Endothelial cell (in vitro differentiated cells): ENCODE data around the gene FTO. TPM values are rescaled to one million over a fixed set of nuclear protein-coding genes. Genes with fewer than 3 reads are reported as not detected.

Source experiments
- DNase-seq: peaks from one replicate; pipeline ENCODE4 v3.0.0; 2021; ENCODE audit warnings: low spot score
- H3K27ac Mint-ChIP-seq: one replicate; pipeline ENCODE4 v1.8.0; 2021; ENCODE audit warnings: mixed read lengths, inconsistent platforms; ENCODE audit not compliant: unreplicated experiment
- H3K27me3 Mint-ChIP-seq: one replicate; pipeline ENCODE4 v1.8.0; 2021; ENCODE audit warnings: mild to moderate bottlenecking, moderate library complexity, mixed read lengths, inconsistent platforms; ENCODE audit not compliant: unreplicated experiment
- H3K36me3 Mint-ChIP-seq: one replicate; pipeline ENCODE4 v1.8.0; 2021; ENCODE audit warnings: mild to moderate bottlenecking, low read depth, mixed read lengths, inconsistent platforms; ENCODE audit not compliant: unreplicated experiment
- H3K4me1 Mint-ChIP-seq: one replicate; pipeline ENCODE4 v1.8.0; 2021; ENCODE audit warnings: mild to moderate bottlenecking, mixed read lengths, inconsistent platforms; ENCODE audit not compliant: unreplicated experiment
- H3K4me3 Mint-ChIP-seq: one replicate; pipeline ENCODE4 v1.8.0; 2021; ENCODE audit warnings: mild to moderate bottlenecking, mixed read lengths, inconsistent platforms; ENCODE audit not compliant: unreplicated experiment
- H3K9me3 Mint-ChIP-seq: one replicate; pipeline ENCODE4 v1.8.0; 2021; ENCODE audit warnings: mixed read lengths, inconsistent platforms; ENCODE audit not compliant: unreplicated experiment
- total RNA-seq: library from RNA; stranded (reverse); fragmentation: NEBNext Ultra II Directional; extraction: Animal tissue kit (Norgen Biotek cat#: 25700); gene quantifications from one replicate; pipeline ENCODE4 v1.2.1, GENCODE V29; 2021; ENCODE audit not compliant: unreplicated experiment
- TF ChIP-seq, protein P1 (sequence below): fragments of 200-600 bp; sonication (generic); IDR thresholded peaks from one replicate; pipeline ENCODE4 v1.5.0; 2021; ENCODE audit warnings: antibody characterized with exemption; ENCODE audit not compliant: unreplicated experiment

FTO gene
- total RNA-seq, 1 donor from 2014 or later: 83.8 TPM

DNA sequence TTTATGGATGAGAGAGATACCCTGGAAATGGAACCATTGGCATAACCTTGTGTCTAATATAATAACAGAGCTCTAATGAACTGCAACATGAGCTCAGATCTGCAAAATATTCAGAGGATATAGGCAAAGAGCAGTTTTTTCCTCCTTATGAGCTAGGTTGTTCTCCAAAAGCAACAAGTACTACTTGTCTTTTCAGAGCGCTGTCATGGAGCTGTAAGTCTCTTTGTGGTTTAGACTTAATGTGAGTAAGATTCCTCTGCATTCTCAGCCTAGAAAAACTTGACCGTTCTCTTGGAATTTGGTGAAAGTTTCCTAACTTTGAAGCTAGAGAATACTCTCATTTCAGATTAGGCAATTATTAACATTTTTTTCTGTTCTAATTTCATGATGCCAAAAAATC lies 85.2 kb downstream of the FTO start:
- Mint-ChIP-seq H3K27ac (no peak overlapping the region), H3K9me3 (no peaks in the 10 kb centered on the region), H3K4me1 (peaks cover 3% of the 10 kb centered on the region), H3K27me3 (peaks cover 4% of the 10 kb centered on the region), H3K36me3 (no peaks in the 10 kb centered on the region), H3K4me3 (no peak overlapping the region)
- TF ChIP-seq, protein P1, sequence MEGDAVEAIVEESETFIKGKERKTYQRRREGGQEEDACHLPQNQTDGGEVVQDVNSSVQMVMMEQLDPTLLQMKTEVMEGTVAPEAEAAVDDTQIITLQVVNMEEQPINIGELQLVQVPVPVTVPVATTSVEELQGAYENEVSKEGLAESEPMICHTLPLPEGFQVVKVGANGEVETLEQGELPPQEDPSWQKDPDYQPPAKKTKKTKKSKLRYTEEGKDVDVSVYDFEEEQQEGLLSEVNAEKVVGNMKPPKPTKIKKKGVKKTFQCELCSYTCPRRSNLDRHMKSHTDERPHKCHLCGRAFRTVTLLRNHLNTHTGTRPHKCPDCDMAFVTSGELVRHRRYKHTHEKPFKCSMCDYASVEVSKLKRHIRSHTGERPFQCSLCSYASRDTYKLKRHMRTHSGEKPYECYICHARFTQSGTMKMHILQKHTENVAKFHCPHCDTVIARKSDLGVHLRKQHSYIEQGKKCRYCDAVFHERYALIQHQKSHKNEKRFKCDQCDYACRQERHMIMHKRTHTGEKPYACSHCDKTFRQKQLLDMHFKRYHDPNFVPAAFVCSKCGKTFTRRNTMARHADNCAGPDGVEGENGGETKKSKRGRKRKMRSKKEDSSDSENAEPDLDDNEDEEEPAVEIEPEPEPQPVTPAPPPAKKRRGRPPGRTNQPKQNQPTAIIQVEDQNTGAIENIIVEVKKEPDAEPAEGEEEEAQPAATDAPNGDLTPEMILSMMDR: no peak
- no peak for DNase-seq

DNA sequence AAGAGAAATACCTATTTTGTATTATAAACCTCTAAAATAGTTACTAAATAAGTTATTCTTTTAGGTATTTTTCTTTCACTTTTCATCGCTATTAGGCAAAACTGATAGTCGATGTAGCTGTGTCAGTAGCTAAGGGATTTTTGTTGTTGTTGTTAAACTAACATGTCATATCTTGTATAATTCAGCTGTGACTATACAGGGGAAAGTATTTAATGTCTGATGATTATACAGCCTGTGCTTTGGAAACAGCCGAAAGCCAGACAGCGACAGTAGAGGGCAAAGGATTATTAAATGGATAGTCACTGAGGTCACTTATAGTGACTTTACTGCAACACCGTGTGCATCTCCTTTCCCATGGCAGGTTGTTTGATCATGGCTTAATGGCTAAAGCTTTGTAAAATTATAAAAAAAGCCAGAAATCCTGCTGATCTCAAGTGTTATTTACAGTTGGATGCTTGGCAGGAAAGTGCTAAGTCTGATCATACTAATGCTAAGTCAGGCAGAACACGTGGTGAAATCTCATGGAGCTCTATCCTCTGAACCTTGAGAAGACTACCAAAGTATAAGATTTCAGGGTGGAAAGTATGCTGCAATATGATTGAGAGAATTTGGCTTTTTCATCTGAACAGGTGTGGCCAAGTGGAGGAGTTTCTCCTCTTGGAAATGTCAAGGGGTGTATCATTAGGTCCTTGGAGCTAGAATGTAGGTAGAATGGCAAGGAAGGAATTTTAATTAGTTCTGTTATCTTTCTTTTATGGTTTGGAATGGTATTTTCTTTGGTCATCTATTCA lies 88.4 kb downstream of the FTO start:
- Mint-ChIP-seq H3K4me3 (no peak overlapping the region), H3K4me1 (peaks cover 3% of the 10 kb centered on the region), H3K27ac (no peak overlapping the region), H3K9me3 (no peaks in the 10 kb centered on the region), H3K27me3 (no peaks in the 10 kb centered on the region), H3K36me3 (no peaks in the 10 kb centered on the region)
- no peak for DNase-seq
- TF ChIP-seq, protein P1: no peak

DNA sequence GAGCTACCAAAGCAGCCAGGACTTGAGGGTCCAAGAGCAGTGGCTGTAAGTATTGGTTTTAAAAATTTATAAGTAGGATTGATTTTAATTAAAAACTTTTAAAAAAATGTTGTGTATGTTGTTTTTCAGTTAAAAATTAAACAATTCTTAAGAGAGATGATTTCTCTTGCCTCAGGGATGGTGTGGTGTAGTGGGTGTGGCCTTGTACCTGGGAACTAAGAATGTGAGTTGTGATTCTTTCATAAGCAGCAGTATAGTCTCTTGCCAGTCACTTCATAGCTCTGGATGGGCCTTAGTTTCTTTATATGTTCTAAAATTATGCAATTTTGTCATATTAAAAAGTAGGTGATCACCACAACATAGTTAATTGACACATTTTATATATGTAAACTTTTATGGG lies 99.5 kb downstream of the FTO start:
- TF ChIP-seq, protein P1: no peak
- Mint-ChIP-seq H3K36me3 (no peaks in the 10 kb centered on the region), H3K4me3 (no peak overlapping the region), H3K9me3 (no peaks in the 10 kb centered on the region), H3K27me3 (no peaks in the 10 kb centered on the region), H3K4me1 (peaks cover 4% of the 10 kb centered on the region), H3K27ac (no peak overlapping the region)
- DNase-seq: no peak

DNA sequence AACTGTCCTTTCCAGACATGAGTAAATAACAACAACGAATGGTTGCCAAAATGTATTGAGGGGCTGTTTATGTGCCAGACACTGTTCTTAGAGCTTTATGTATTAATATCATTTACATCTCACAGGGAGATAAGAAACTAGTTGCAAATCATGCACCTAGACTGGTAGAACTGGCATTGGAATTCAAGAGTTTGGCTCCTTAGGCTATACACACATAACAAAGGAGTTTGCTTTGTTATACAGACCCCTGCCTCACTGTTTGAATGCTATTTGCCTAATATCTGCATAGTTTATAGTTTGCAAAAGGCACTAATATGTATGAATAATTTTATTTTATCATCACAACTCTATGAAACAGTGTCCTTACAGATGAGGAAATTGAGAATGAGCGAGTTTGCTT lies 100.0 kb downstream of the FTO start:
- H3K27ac Mint-ChIP-seq: no peak overlapping the region
- peaks cover 8% of the 10 kb centered on the region for H3K4me1 Mint-ChIP-seq
- H3K9me3 Mint-ChIP-seq: no peaks in the 10 kb centered on the region
- no peaks in the 10 kb centered on the region for H3K27me3 Mint-ChIP-seq
- H3K36me3 Mint-ChIP-seq: no peaks in the 10 kb centered on the region
- TF ChIP-seq, protein P1: no peak
- no peak for DNase-seq
- no peak overlapping the region for H3K4me3 Mint-ChIP-seq

DNA sequence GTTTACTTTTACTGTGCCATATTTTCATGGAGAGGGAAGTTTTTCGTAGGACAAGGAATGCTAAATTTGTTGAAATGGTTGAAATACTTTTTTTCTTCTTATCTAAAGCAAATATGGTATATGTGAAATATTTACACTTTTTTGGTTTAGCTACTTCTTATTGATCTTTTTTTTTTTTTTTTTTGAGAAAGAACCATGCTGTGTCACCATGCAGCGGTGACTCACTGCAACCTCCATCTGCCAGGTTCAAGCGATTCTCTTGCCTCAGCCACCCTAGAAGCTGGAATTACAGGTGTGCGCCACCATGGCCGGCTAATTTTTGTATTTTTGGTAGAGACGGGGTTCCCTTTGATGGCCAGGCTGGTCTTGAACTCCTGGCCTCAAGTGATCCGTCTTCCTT lies 100.5 kb downstream of the FTO start:
- Mint-ChIP-seq H3K4me1 (peaks cover 8% of the 10 kb centered on the region), H3K4me3 (no peak overlapping the region), H3K27ac (no peak overlapping the region)

More for the DNA sequence above, 100.5 kb downstream of the FTO start:
- Mint-ChIP-seq H3K9me3 (no peaks in the 10 kb centered on the region), H3K27me3 (no peaks in the 10 kb centered on the region), H3K36me3 (no peaks in the 10 kb centered on the region)
- no peak for DNase-seq
- TF ChIP-seq, protein P1: no peak
